Smooth muscle cell (in vitro differentiated cells): ENCODE measurements around the gene CLIC3. TPM values are rescaled to one million over a fixed set of nuclear protein-coding genes. Genes with fewer than 3 reads are reported as not detected.

ENCODE experiments used
- DNase-seq: peaks from one replicate; lab custom pipeline; 2025; ENCODE audit not compliant: unreplicated experiment; lab: John Stamatoyannopoulos, UW
- H2AFZ ChIP-seq: fragments of 200-600 bp; sonication (generic); 2 replicates; pipeline ENCODE4 v1.6.0; 2016; ENCODE audit warnings: antibody characterized with exemption, low read depth, mild to moderate bottlenecking
- H3F3A ChIP-seq: fragments of 200-600 bp; sonication (generic); 2 replicates; pipeline ENCODE4 v1.6.0; 2017; ENCODE audit warnings: antibody characterized with exemption, low read depth
- H3K27ac ChIP-seq: fragments of 200-600 bp; sonication (generic); 2 replicates; pipeline ENCODE4 v1.5.1; 2016; ENCODE audit warnings: low read depth, mild to moderate bottlenecking
- H3K27me3 ChIP-seq: fragments of 200-600 bp; sonication (generic); 2 replicates; pipeline ENCODE4 v1.6.1; 2016; ENCODE audit warnings: low read depth, mild to moderate bottlenecking
- H3K36me3 ChIP-seq: fragments of 200-600 bp; sonication (generic); 2 replicates; pipeline ENCODE4 v1.5.1; 2016; ENCODE audit warnings: low read depth
- H3K4me1 ChIP-seq: fragments of 200-600 bp; sonication (generic); 2 replicates; pipeline ENCODE4 v1.5.1; 2016; ENCODE audit warnings: low read depth
- H3K4me2 ChIP-seq: fragments of 200-600 bp; sonication (generic); 2 replicates; pipeline ENCODE4 v1.6.0; 2016; ENCODE audit warnings: mild to moderate bottlenecking
- H3K4me3 ChIP-seq: fragments of 200-600 bp; sonication (generic); 2 replicates; pipeline ENCODE4 v1.5.1; 2016; ENCODE audit warnings: mild to moderate bottlenecking
- H3K79me2 ChIP-seq: fragments of 200-600 bp; sonication (generic); 2 replicates; pipeline ENCODE4 v1.6.0; 2016; ENCODE audit warnings: low read depth, mild to moderate bottlenecking
- H3K9ac ChIP-seq: fragments of 200-600 bp; sonication (generic); 2 replicates; pipeline ENCODE4 v1.6.0; 2016; ENCODE audit warnings: low read depth
- H3K9me3 ChIP-seq: fragments of 200-600 bp; sonication (generic); replicated peaks from 2 replicates; pipeline ENCODE4 v1.5.1; 2016; ENCODE audit warnings: low read depth
- H4K20me1 ChIP-seq: fragments of 200-600 bp; sonication (generic); 2 replicates; pipeline ENCODE4 v1.6.0; 2016; ENCODE audit warnings: low read depth
- CTCF ChIP-seq: fragments of 200-600 bp; sonication (generic); IDR thresholded peaks from 2 replicates; pipeline ENCODE4 v1.5.1; 2017; ENCODE audit warnings: borderline replicate concordance, mild to moderate bottlenecking, antibody characterized with exemption; ENCODE audit not compliant: insufficient read depth, poor library complexity, severe bottlenecking
- WGBS: methylation state at CpG from one replicate; pipeline ENCODE4 v1.1.7; 2016; ENCODE audit warnings: low lambda C conversion rate; 5-methylcytosine and 5-hydroxymethylcytosine counted together
- polyA plus RNA-seq: library from polyadenylated mRNA; unstranded; fragments of >200 nt; fragmentation: Nextera tagmentation; extraction: Ambion mirVana; gene quantifications from 2 replicates; pipeline ENCODE4 v1.2.1, GENCODE V29; 2016
- total RNA-seq: library from RNA; depleted of rRNA; stranded (reverse); fragments of >200 nt; gene quantifications from 2 replicates; pipeline ENCODE4 v1.2.3, GENCODE V29; 2014

CLIC3 gene
- total and polyA plus RNA-seq, 2 experiments from 2014 or later = 36.8 to 43.9 TPM

GRCh38 chr9:136947028-136947891 lies 49.1 kb downstream of the CLIC3 start:
- Histone ChIP-seq H3K9me3 (no peaks in the 10 kb centered on the region), H2AFZ (no peak overlapping the region), H3K4me2 (no peak overlapping the region), H3K9ac (no peak overlapping the region), H3K4me3 (no peak overlapping the region), H3F3A (no peaks in the 10 kb centered on the region), H3K36me3 (no peaks in the 10 kb centered on the region), H3K79me2 (peaks cover 19% of the 10 kb centered on the region), H3K27ac (no peak overlapping the region), H3K4me1 (peaks cover 6% of the 10 kb centered on the region), H4K20me1 (peaks cover 13% of the 10 kb centered on the region), H3K27me3 (no peaks in the 10 kb centered on the region)
- no peak for TF ChIP-seq CTCF
- whole genome bisulfite sequencing = 77% methylated on average over 25 of the region's 26 CpGs
- DNase-seq = no peak

GRCh38 chr9:136946228-136947027 lies 49.9 kb downstream of the CLIC3 start:
- peaks cover 6% of the 10 kb centered on the region for H3K4me1 ChIP-seq
- no peak overlapping the region for H3K27ac ChIP-seq
- H3K4me2 ChIP-seq = no peak overlapping the region
- no peaks in the 10 kb centered on the region for H3F3A ChIP-seq
- no peak for DNase-seq
- H3K4me3 ChIP-seq = no peak overlapping the region
- no peaks in the 10 kb centered on the region for H3K27me3 ChIP-seq
- no peaks in the 10 kb centered on the region for H3K9me3 ChIP-seq
- peaks cover 19% of the 10 kb centered on the region for H4K20me1 ChIP-seq
- no peak overlapping the region for H2AFZ ChIP-seq
- peaks cover 21% of the 10 kb centered on the region for H3K79me2 ChIP-seq
- no peaks in the 10 kb centered on the region for H3K36me3 ChIP-seq
- H3K9ac ChIP-seq = no peak overlapping the region
- no peak for TF ChIP-seq CTCF
- 93% methylated on average over 27 of the region's 27 CpGs for WGBS

GRCh38 chr9:136945333-136946227 lies 50.8 kb downstream of the CLIC3 start:
- peaks cover 5% of the 10 kb centered on the region for H3K4me1 ChIP-seq
- no peak for TF ChIP-seq CTCF
- H3K4me2 ChIP-seq = no peak overlapping the region
- H3K27ac ChIP-seq = no peak overlapping the region
- no peak overlapping the region for H2AFZ ChIP-seq
- no peak overlapping the region for H3K4me3 ChIP-seq
- no peaks in the 10 kb centered on the region for H3K9me3 ChIP-seq
- no peak for DNase-seq
- no peaks in the 10 kb centered on the region for H3F3A ChIP-seq
- WGBS = 91% methylated on average over 26 of the region's 30 CpGs
- H4K20me1 ChIP-seq = peaks cover 19% of the 10 kb centered on the region
- peaks cover 21% of the 10 kb centered on the region for H3K79me2 ChIP-seq
- H3K27me3 ChIP-seq = no peaks in the 10 kb centered on the region
- H3K36me3 ChIP-seq = no peaks in the 10 kb centered on the region
- no peak overlapping the region for H3K9ac ChIP-seq

Other genes with a start within 250 kb of the CLIC3 start
Only the 30 nearest of the 38 such genes appear.
- 59.2 and 75.4 TPM in 2 replicates for gene TMEM141, start 205.2 kb downstream of the CLIC3 start, total RNA-seq
- 112 and 118 TPM in 2 replicates for gene TMEM141, start 205.2 kb downstream of the CLIC3 start, polyA plus RNA-seq
- gene CCDC183, start 200.2 kb downstream of the CLIC3 start, total RNA-seq = 1.2 and 2.0 TPM in 2 replicates
- gene CCDC183, start 200.2 kb downstream of the CLIC3 start, polyA plus RNA-seq = 3.7 and 9.4 TPM in 2 replicates
- 41.5 and 54.3 TPM in 2 replicates for gene RABL6, start 188.6 kb downstream of the CLIC3 start, total RNA-seq
- 81.6 and 97.2 TPM in 2 replicates for gene RABL6, start 188.6 kb downstream of the CLIC3 start, polyA plus RNA-seq
- 1.2 and 1.8 TPM in 2 replicates for gene AJM1, start 154.1 kb downstream of the CLIC3 start, total RNA-seq
- 2.9 and 3.7 TPM in 2 replicates for gene AJM1, start 154.1 kb downstream of the CLIC3 start, polyA plus RNA-seq
- gene PHPT1, start 147.2 kb downstream of the CLIC3 start, total RNA-seq = 110 and 173 TPM in 2 replicates
- gene PHPT1, start 147.2 kb downstream of the CLIC3 start, polyA plus RNA-seq = 381 and 435 TPM in 2 replicates
- 3.8 TPM in 2 replicates for gene MAMDC4, start 144.2 kb downstream of the CLIC3 start, total RNA-seq
- 7.5 and 8.0 TPM in 2 replicates for gene MAMDC4, start 144.2 kb downstream of the CLIC3 start, polyA plus RNA-seq
- gene EDF1, start 130.3 kb downstream of the CLIC3 start, total RNA-seq = 304 and 306 TPM in 2 replicates
- 492 and 548 TPM in 2 replicates for gene EDF1, start 130.3 kb downstream of the CLIC3 start, polyA plus RNA-seq
- 6.2 and 7.0 TPM in 2 replicates for gene TRAF2, start 110.1 kb downstream of the CLIC3 start, total RNA-seq
- gene TRAF2, start 110.1 kb downstream of the CLIC3 start, polyA plus RNA-seq = 15.9 and 18.0 TPM in 2 replicates
- gene FBXW5, start 51.8 kb downstream of the CLIC3 start, total RNA-seq = 70.5 and 103 TPM in 2 replicates
- gene FBXW5, start 51.8 kb downstream of the CLIC3 start, polyA plus RNA-seq = 105 and 109 TPM in 2 replicates
- not detected in 2 replicates for gene C8G, start 51.3 kb downstream of the CLIC3 start, total RNA-seq
- 1.4 TPM in 1 of 2 replicates, not detected in the other for gene C8G, start 51.3 kb downstream of the CLIC3 start, polyA plus RNA-seq
- not detected in 2 replicates for gene LCN12, start 44.3 kb downstream of the CLIC3 start, total RNA-seq
- not detected in 2 replicates for gene LCN12, start 44.3 kb downstream of the CLIC3 start, polyA plus RNA-seq
- gene PTGDS, start 19.1 kb downstream of the CLIC3 start, total RNA-seq = 119 and 145 TPM in 2 replicates
- 597 and 611 TPM in 2 replicates for gene PTGDS, start 19.1 kb downstream of the CLIC3 start, polyA plus RNA-seq
- gene LCNL1, start 13.6 kb downstream of the CLIC3 start, total RNA-seq = 0.67 and 1.1 TPM in 2 replicates
- gene LCNL1, start 13.6 kb downstream of the CLIC3 start, polyA plus RNA-seq = 0.85 and 0.89 TPM in 2 replicates
- 27.4 and 29.0 TPM in 2 replicates for gene PAXX, start 4.1 kb downstream of the CLIC3 start, total RNA-seq
- gene PAXX, start 4.1 kb downstream of the CLIC3 start, polyA plus RNA-seq = 61.4 and 62.0 TPM in 2 replicates
- gene ABCA2, start 31.7 kb upstream of the CLIC3 start, total RNA-seq = 15.9 and 23.0 TPM in 2 replicates
- gene ABCA2, start 31.7 kb upstream of the CLIC3 start, polyA plus RNA-seq = 26.2 and 29.0 TPM in 2 replicates
- not detected in 2 replicates for gene FUT7, start 35.5 kb upstream of the CLIC3 start, total RNA-seq
- 0.51 TPM in 1 of 2 replicates, not detected in the other for gene FUT7, start 35.5 kb upstream of the CLIC3 start, polyA plus RNA-seq
- 5.9 and 9.9 TPM in 2 replicates for gene NPDC1, start 49.6 kb upstream of the CLIC3 start, total RNA-seq
- 19.3 and 38.8 TPM in 2 replicates for gene NPDC1, start 49.6 kb upstream of the CLIC3 start, polyA plus RNA-seq
- gene ENTPD2, start 57.5 kb upstream of the CLIC3 start, total RNA-seq = not detected in 2 replicates
- gene ENTPD2, start 57.5 kb upstream of the CLIC3 start, polyA plus RNA-seq = 0.30 and 0.78 TPM in 2 replicates
- gene SAPCD2, start 74.0 kb upstream of the CLIC3 start, total RNA-seq = 1.9 and 2.1 TPM in 2 replicates
- 3.9 and 5.0 TPM in 2 replicates for gene SAPCD2, start 74.0 kb upstream of the CLIC3 start, polyA plus RNA-seq
- gene UAP1L1, start 80.9 kb upstream of the CLIC3 start, total RNA-seq = 5.8 and 7.2 TPM in 2 replicates
- gene UAP1L1, start 80.9 kb upstream of the CLIC3 start, polyA plus RNA-seq = 22.5 and 23.8 TPM in 2 replicates
- gene MAN1B1, start 90.4 kb upstream of the CLIC3 start, total RNA-seq = 62.9 and 70.9 TPM in 2 replicates
- 97.1 and 109 TPM in 2 replicates for gene MAN1B1, start 90.4 kb upstream of the CLIC3 start, polyA plus RNA-seq
- gene DPP7, start 118.2 kb upstream of the CLIC3 start, total RNA-seq = 50.6 and 51.4 TPM in 2 replicates
- 170 and 171 TPM in 2 replicates for gene DPP7, start 118.2 kb upstream of the CLIC3 start, polyA plus RNA-seq
- gene GRIN1, start 142.6 kb upstream of the CLIC3 start, total RNA-seq = not detected in 2 replicates
- 0.44 TPM in 1 of 2 replicates, not detected in the other for gene GRIN1, start 142.6 kb upstream of the CLIC3 start, polyA plus RNA-seq
- gene LRRC26, start 173.5 kb upstream of the CLIC3 start, total RNA-seq = not detected in 2 replicates
- gene LRRC26, start 173.5 kb upstream of the CLIC3 start, polyA plus RNA-seq = not detected in 2 replicates
- not detected in 2 replicates for gene TMEM210, start 175.5 kb upstream of the CLIC3 start, total RNA-seq
- gene TMEM210, start 175.5 kb upstream of the CLIC3 start, polyA plus RNA-seq = not detected in 2 replicates
- 12.6 and 16.3 TPM in 2 replicates for gene ANAPC2, start 192.0 kb upstream of the CLIC3 start, total RNA-seq
- 6.6 and 17.6 TPM in 2 replicates for gene ANAPC2, start 192.0 kb upstream of the CLIC3 start, polyA plus RNA-seq
- gene SSNA1, start 192.1 kb upstream of the CLIC3 start, total RNA-seq = 32.7 and 69.5 TPM in 2 replicates
- 84.9 and 94.1 TPM in 2 replicates for gene SSNA1, start 192.1 kb upstream of the CLIC3 start, polyA plus RNA-seq
- gene TPRN, start 204.2 kb upstream of the CLIC3 start, total RNA-seq = 4.0 and 6.9 TPM in 2 replicates
- gene TPRN, start 204.2 kb upstream of the CLIC3 start, polyA plus RNA-seq = 15.0 and 19.0 TPM in 2 replicates
- 30.2 and 31.0 TPM in 2 replicates for gene TMEM203, start 209.1 kb upstream of the CLIC3 start, total RNA-seq
- gene TMEM203, start 209.1 kb upstream of the CLIC3 start, polyA plus RNA-seq = 53.0 and 55.1 TPM in 2 replicates
- gene NDOR1, start 209.1 kb upstream of the CLIC3 start, total RNA-seq = 3.2 and 6.5 TPM in 2 replicates
- gene NDOR1, start 209.1 kb upstream of the CLIC3 start, polyA plus RNA-seq = 7.7 and 12.5 TPM in 2 replicates